K562 (cell line): Measurements from ENCODE around the gene GPR162. TPM values are rescaled to one million over a fixed set of nuclear protein-coding genes. Genes with fewer than 3 reads are reported as not detected.

Source experiments
- ATAC-seq: fragments of 200-7000 bp; cut with Tn5 transposase; 3 replicates; pipeline ENCODE4 v1.9.1; 2020; ENCODE audit warnings: moderate library complexity
- BruUV-seq: library from RNA; stranded (reverse); fragments of 400-500 nt; replicated peaks from 2 replicates; lab custom pipeline; 2021; lab: Mats Ljungman, UMichigan
- CTCF ChIA-PET: fragments of 300-600 bp; formaldehyde crosslinking; extraction: SDS; loops from one replicate; lab custom pipeline; 2021; ENCODE audit warnings: low intra/inter-chr PET ratio; lab: Yijun Ruan, JAX
- POLR2A ChIA-PET: fragments of 300-600, 350-650 bp; sonication (Branson Sonifier 250); formaldehyde crosslinking; extraction: SDS; loops from one replicate; lab custom pipeline; 2021; ENCODE audit warnings: antibody characterized with exemption, inconsistent platforms; lab: Yijun Ruan, JAX
- DNase-seq, 4 experiments: peaks; one replicate each; pipeline versions ENCODE4 v3.0.0 to v3.0.0-alpha.2; 2011 to 2018; ENCODE audit warnings: low spot score in 3 of 4, mixed read lengths in 3 of 4; ENCODE audit errors: extremely low read depth in 1 of 4
- FAIRE-seq: peaks from 2 replicates; lab custom pipeline; 2011; peaks lifted over from hg19 to GRCh38; lab: Jason Lieb, UNC
- H2AFZ ChIP-seq: 2 replicates; pipeline ENCODE4 v1.6.0; 2011; ENCODE audit warnings: low read depth, low read length, control low read depth, inconsistent platforms
- H3K27ac ChIP-seq: fragments of 200-600 bp; 3 replicates; pipeline ENCODE4 v1.8.0; 2011; ENCODE audit warnings: low read depth, mild to moderate bottlenecking, control low read depth, inconsistent platforms, low read length, moderate library complexity, mixed read lengths; ENCODE audit errors: extremely low read depth
- H3K27me3 ChIP-seq, 2 experiments: fragments of 300-600 bp in 1 of 2; 2 replicates in 1 of 2; 3 replicates in 1 of 2; pipeline versions ENCODE4 v1.6.0 to v1.8.0; 2011; ENCODE audit warnings: inconsistent platforms in 2 of 2, low read length in 2 of 2, mild to moderate bottlenecking in 1 of 2, mixed read lengths in 1 of 2, moderate library complexity in 1 of 2; ENCODE audit not compliant: control insufficient read depth in 2 of 2, insufficient read depth in 2 of 2
- H3K36me3 ChIP-seq: fragments of 300-600 bp; 3 replicates; pipeline ENCODE4 v1.8.0; 2011; ENCODE audit warnings: mild to moderate bottlenecking, low read length, inconsistent platforms; ENCODE audit not compliant: control insufficient read depth, insufficient read depth
- H3K4me1 ChIP-seq, 2 experiments: fragments of 200-600 bp in 1 of 2; replicated peaks in 1 of 2; 2 replicates in 1 of 2; 3 replicates in 1 of 2; pipeline versions ENCODE4 v1.5.1 to v1.8.0; 2011; ENCODE audit warnings: inconsistent platforms in 2 of 2, low read length in 2 of 2, mild to moderate bottlenecking in 1 of 2, mixed read lengths in 1 of 2, moderate library complexity in 1 of 2; ENCODE audit not compliant: control insufficient read depth in 2 of 2, insufficient read depth in 2 of 2
- H3K4me2 ChIP-seq: 2 replicates; pipeline ENCODE4 v1.6.1; 2011; ENCODE audit warnings: low read length, control low read depth, inconsistent platforms, mixed read lengths; ENCODE audit not compliant: insufficient read depth
- H3K4me3 ChIP-seq: fragments of 200-600 bp; sonication (generic), shearing (Covaris generic); 2 replicates; pipeline ENCODE4 v1.5.1; 2016; ENCODE audit warnings: control low read depth, inconsistent platforms
- H3K79me2 ChIP-seq: fragments of 200-600 bp; 3 replicates; pipeline ENCODE4 v1.8.0; 2011; ENCODE audit warnings: low read length, inconsistent platforms; ENCODE audit not compliant: control insufficient read depth, insufficient read depth
- H3K9ac ChIP-seq, 2 experiments: 2 replicates each; pipeline versions ENCODE4 v1.6.0 to v1.6.1; 2011; ENCODE audit warnings: low read depth in 2 of 2, low read length in 2 of 2, control low read depth in 1 of 2, inconsistent platforms in 1 of 2, mild to moderate bottlenecking in 1 of 2, mixed read lengths in 1 of 2; ENCODE audit not compliant: insufficient read depth in 1 of 2
- H3K9me1 ChIP-seq: one replicate; pipeline ENCODE4 v1.6.0; 2011; ENCODE audit warnings: inconsistent platforms, mild to moderate bottlenecking, low read length, moderate library complexity; ENCODE audit not compliant: control insufficient read depth, insufficient read depth
- H3K9me3 ChIP-seq: replicated peaks from 2 replicates; pipeline ENCODE4 v1.5.1; 2011; ENCODE audit warnings: low read depth, low read length, inconsistent platforms; ENCODE audit not compliant: control insufficient read depth, insufficient read depth
- H4K20me1 ChIP-seq: replicated peaks from 2 replicates; pipeline ENCODE4 v1.6.1; 2011; ENCODE audit warnings: low read length, inconsistent platforms, mixed read lengths; ENCODE audit not compliant: control insufficient read depth, insufficient read depth
- ARNT ChIP-seq, 2 experiments: fragments of 450-650 bp; IDR thresholded peaks; 2 replicates each; pipeline ENCODE4 v1.6.1; 2016; ENCODE audit warnings: mild to moderate bottlenecking in 1 of 2
- BMI1 ChIP-seq: fragments of 150-350 bp; IDR thresholded peaks from 2 replicates; pipeline ENCODE4 v1.6.1; 2014; ENCODE audit warnings: low read length
- HNRNPLL ChIP-seq: fragments of 200-400 bp; formaldehyde crosslinking; IDR thresholded peaks from 2 replicates; pipeline ENCODE4 v1.6.1; 2017; ENCODE audit warnings: low read length, low read depth, mild to moderate bottlenecking; ENCODE audit not compliant: poor library complexity, severe bottlenecking
- MTA3 ChIP-seq: fragments of 450-650 bp; formaldehyde crosslinking; IDR thresholded peaks from 2 replicates; pipeline ENCODE4 v1.6.1; 2017; ENCODE audit warnings: mild to moderate bottlenecking, borderline replicate concordance
- PTBP1 ChIP-seq: fragments of 200-400 bp; formaldehyde crosslinking; IDR thresholded peaks from 2 replicates; pipeline ENCODE4 v1.6.1; 2017; ENCODE audit warnings: low read depth, low read length
- PTTG1 ChIP-seq: fragments of 450-650 bp; IDR thresholded peaks from 2 replicates; pipeline ENCODE4 v1.6.1; 2016; ENCODE audit warnings: low read depth, mild to moderate bottlenecking, missing genetic modification characterization, missing compliant biosample characterization
- SRSF1 ChIP-seq: fragments of 200-400 bp; formaldehyde crosslinking; IDR thresholded peaks from 2 replicates; pipeline ENCODE4 v1.6.1; 2017; ENCODE audit warnings: mild to moderate bottlenecking, low read depth, low read length, moderate library complexity
- WGBS: fragments of 100-300 bp; shearing (Covaris generic); methylation state at CpG from one replicate; pipeline ENCODE4 v1.1.6; 2016; ENCODE audit warnings: low coverage, mixed read lengths; ENCODE audit not compliant: insufficient coverage; ENCODE audit errors: missing lambda C conversion rate; 5-methylcytosine and 5-hydroxymethylcytosine counted together
- in situ Hi-C: fragments of 300-500 bp; cut with MboI; formaldehyde crosslinking; loops from 4 replicates; pipeline ENCODE4 v1.15.0; 2018; ENCODE audit warnings: inconsistent platforms, mixed read lengths
- intact Hi-C: fragments of 100-400 bp; cut with micrococcal nuclease; formaldehyde crosslinking; loops from 2 replicates; pipeline ENCODE4 v1.14.2; 2022
- polyA plus RNA-seq, 8 experiments: library from polyadenylated mRNA; depleted of rRNA in 4 of 8; stranded (reverse) in 5 of 8; unstranded in 3 of 8; fragments of >200 nt; fragmentation: Nextera tagmentation in 2 of 8; fragmentation: Illumina TruSeq in 1 of 8; extraction: Ambion mirVana in 2 of 8; extraction: Trizol in 1 of 8; gene quantifications; 2 replicates each; pipeline versions ENCODE4 v1.2.1 to v1.2.3, GENCODE V29; 2011 to 2014; ENCODE audit warnings: inconsistent platforms in 1 of 8, missing spikeins in 1 of 8
- total RNA-seq, 7 experiments: library from RNA; depleted of rRNA in 6 of 7; stranded (reverse); fragments of >200 nt in 6 of 7; fragmentation: Illumina TruSeq in 2 of 7; extraction: Trizol in 2 of 7; gene quantifications; 2 replicates each; pipeline versions ENCODE4 v1.2.1 to v1.2.3, GENCODE V29; 2011 to 2021; ENCODE audit warnings: low replicate concordance in 1 of 7
- TF ChIP-seq, protein P1 (sequence below): sonication (generic); formaldehyde crosslinking; IDR thresholded peaks from 2 replicates; pipeline ENCODE4 v1.8.0; 2022; ENCODE audit warnings: mild to moderate bottlenecking, missing genetic modification reagents
- TF ChIP-seq, protein P2 (sequence below): fragments of 450-650 bp; IDR thresholded peaks from 2 replicates; pipeline ENCODE4 v1.6.1; 2016; ENCODE audit warnings: mild to moderate bottlenecking
- TF ChIP-seq, protein P3 (sequence below): fragments of 250-450 bp; sonication (Bioruptor Pico); IDR thresholded peaks from 2 replicates; pipeline ENCODE4 v1.5.0; 2021

The GPR162 gene
- total and polyA plus RNA-seq, 9 of the 15 experiments (the other 6 are each of a cell fraction or from before 2014, with no cell fraction given): 0.65 to 1.8 (median 1.1) TPM; not detected in 2

DNA sequence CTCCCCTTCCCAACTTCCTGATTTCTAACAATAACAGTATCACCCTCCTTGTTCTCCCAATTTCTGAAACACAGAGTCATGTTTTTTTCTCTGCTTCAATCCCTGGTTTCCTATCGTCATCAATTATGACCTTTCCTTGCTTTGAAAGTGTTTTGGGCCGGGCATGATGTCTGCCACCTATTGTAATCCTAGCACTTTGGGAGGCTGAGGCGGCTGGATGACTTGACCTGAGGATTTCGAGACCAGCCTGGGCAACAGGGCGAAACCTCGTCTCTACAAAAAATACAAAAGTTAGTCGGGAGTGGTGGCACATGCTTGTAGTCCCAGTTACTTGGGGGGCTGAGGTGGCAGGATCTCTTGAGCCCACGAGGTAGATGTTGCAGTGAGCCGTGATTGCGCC is 12.6 kb upstream of the GPR162 start:
- no peak for FAIRE-seq
- H3K27ac ChIP-seq: no peak overlapping the region
- POLR2A ChIA-PET: no interaction called here

More for the DNA sequence above, 12.6 kb upstream of the GPR162 start:
- BruUV-seq: no TSS peak
- Histone ChIP-seq H3K36me3 (no peaks in the 10 kb centered on the region), H3K4me2 (no peak overlapping the region), H3K4me1 (peaks cover 0 to 7% of the 10 kb centered on the region in 2 experiments; a peak in 3 of 5 replicates), H3K27me3 (no peaks in the 10 kb centered on the region), H2AFZ (peak overlapping the region; percentile 50; the same call in 1 of the 2 replicates), H3K9ac (no peak overlapping the region), H3K4me3 (no peak overlapping the region), H3K79me2 (no peaks in the 10 kb centered on the region), H4K20me1 (no peaks in the 10 kb centered on the region), H3K9me1 (no peaks in the 10 kb centered on the region), H3K9me3 (no peaks in the 10 kb centered on the region)
- TF ChIP-seq, protein P1, sequence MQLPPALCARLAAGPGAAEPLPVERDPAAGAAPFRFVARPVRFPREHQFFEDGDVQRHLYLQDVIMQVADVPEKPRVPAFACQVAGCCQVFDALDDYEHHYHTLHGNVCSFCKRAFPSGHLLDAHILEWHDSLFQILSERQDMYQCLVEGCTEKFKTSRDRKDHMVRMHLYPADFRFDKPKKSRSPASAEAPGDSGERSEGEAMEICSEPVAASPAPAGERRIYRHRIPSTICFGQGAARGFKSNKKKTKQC (CRISPR knock-in tag): no peak
- TF ChIP-seq, protein P2, sequence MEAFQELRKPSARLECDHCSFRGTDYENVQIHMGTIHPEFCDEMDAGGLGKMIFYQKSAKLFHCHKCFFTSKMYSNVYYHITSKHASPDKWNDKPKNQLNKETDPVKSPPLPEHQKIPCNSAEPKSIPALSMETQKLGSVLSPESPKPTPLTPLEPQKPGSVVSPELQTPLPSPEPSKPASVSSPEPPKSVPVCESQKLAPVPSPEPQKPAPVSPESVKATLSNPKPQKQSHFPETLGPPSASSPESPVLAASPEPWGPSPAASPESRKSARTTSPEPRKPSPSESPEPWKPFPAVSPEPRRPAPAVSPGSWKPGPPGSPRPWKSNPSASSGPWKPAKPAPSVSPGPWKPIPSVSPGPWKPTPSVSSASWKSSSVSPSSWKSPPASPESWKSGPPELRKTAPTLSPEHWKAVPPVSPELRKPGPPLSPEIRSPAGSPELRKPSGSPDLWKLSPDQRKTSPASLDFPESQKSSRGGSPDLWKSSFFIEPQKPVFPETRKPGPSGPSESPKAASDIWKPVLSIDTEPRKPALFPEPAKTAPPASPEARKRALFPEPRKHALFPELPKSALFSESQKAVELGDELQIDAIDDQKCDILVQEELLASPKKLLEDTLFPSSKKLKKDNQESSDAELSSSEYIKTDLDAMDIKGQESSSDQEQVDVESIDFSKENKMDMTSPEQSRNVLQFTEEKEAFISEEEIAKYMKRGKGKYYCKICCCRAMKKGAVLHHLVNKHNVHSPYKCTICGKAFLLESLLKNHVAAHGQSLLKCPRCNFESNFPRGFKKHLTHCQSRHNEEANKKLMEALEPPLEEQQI: no peak
- TF ChIP-seq BMI1: no peak
- no peak for TF ChIP-seq ARNT (IDR thresholded peaks at IDR 0.05)
- TF ChIP-seq, protein P3, sequence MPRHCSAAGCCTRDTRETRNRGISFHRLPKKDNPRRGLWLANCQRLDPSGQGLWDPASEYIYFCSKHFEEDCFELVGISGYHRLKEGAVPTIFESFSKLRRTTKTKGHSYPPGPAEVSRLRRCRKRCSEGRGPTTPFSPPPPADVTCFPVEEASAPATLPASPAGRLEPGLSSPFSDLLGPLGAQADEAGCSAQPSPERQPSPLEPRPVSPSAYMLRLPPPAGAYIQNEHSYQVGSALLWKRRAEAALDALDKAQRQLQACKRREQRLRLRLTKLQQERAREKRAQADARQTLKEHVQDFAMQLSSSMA: no peak
- TF ChIP-seq HNRNPLL: no peak
- TF ChIP-seq PTBP1: no peak
- TF ChIP-seq SRSF1: no peak
- no peak for TF ChIP-seq PTTG1 (tag)
- TF ChIP-seq MTA3: no peak
- ATAC-seq (no peak), DNase-seq (no peak)
- 31% methylated on average over 5 of the region's 10 CpGs for WGBS
- intact Hi-C loops (no loop called here), in situ Hi-C loops (no loop called here)
- CTCF ChIA-PET: no interaction called here
